Measurements from ENCODE around the gene LDLRAD3. TPM values are rescaled to one million over a fixed set of nuclear protein-coding genes. Genes with fewer than 3 reads are reported as not detected.

The LDLRAD3 gene
- total RNA-seq, 1 donor = 10.5 TPM

GRCh38 chr11:36233204-36233603, 289.3 kb downstream of the LDLRAD3 start:
- peaks cover 28% of the 10 kb centered on the region for H3K4me1 ChIP-seq (ENCODE audit: insufficient read depth, low read length)
- H3K36me3 ChIP-seq (ENCODE audit: insufficient read depth, low read length) = no peaks in the 10 kb centered on the region
- H3K4me2 ChIP-seq (ENCODE audit: insufficient read depth, low read length) = no peak overlapping the region
- H3K4me3 ChIP-seq (ENCODE audit: insufficient read depth, low read length) = no peak overlapping the region
- H4K20me1 ChIP-seq (ENCODE audit: insufficient read depth, low read length) = peaks cover 3% of the 10 kb centered on the region
- H3K79me2 ChIP-seq (ENCODE audit: insufficient read depth, low read length) = no peaks in the 10 kb centered on the region
- H2AFZ ChIP-seq (ENCODE audit: low read length) = no peak overlapping the region
- no peak overlapping the region for H3K27ac ChIP-seq (ENCODE audit: low read depth, low read length)
- TF ChIP-seq, protein P1, sequence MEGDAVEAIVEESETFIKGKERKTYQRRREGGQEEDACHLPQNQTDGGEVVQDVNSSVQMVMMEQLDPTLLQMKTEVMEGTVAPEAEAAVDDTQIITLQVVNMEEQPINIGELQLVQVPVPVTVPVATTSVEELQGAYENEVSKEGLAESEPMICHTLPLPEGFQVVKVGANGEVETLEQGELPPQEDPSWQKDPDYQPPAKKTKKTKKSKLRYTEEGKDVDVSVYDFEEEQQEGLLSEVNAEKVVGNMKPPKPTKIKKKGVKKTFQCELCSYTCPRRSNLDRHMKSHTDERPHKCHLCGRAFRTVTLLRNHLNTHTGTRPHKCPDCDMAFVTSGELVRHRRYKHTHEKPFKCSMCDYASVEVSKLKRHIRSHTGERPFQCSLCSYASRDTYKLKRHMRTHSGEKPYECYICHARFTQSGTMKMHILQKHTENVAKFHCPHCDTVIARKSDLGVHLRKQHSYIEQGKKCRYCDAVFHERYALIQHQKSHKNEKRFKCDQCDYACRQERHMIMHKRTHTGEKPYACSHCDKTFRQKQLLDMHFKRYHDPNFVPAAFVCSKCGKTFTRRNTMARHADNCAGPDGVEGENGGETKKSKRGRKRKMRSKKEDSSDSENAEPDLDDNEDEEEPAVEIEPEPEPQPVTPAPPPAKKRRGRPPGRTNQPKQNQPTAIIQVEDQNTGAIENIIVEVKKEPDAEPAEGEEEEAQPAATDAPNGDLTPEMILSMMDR (IDR thresholded peaks at IDR 0.05; ENCODE audit: extremely low read depth, low read depth, low read length) = no peak
- H3K27me3 ChIP-seq (ENCODE audit: insufficient read depth, low read length) = peaks cover 3% of the 10 kb centered on the region
- DNase-seq (ENCODE audit: insufficient read length, low spot score, missing footprints) = no peak
- H3K9me3 ChIP-seq (ENCODE audit: low read depth, low read length) = no peaks in the 10 kb centered on the region

DNA sequence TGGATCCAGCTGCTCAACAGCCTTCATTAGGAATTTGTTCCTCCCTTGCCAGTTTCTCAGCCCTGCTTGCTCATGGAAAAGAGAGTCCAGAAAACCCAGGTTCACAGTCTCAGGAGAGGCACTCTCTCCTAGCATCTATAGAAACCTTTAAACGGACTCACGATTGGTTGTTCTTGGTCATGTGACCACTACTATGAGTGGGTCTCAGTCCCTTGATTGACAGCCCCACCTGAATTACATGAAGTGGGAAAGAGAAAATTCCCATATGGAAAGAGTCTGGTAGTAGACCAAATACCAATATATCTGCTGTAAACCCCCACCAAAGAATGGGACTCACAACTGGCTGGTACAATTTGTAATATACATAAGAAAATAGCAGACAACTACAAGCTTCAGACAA, 291.0 kb downstream of the LDLRAD3 start:
- H3K9me3 ChIP-seq (ENCODE audit: low read depth, low read length) = no peaks in the 10 kb centered on the region
- H3K4me2 ChIP-seq (ENCODE audit: insufficient read depth, low read length) = no peak overlapping the region
- no peaks in the 10 kb centered on the region for H3K36me3 ChIP-seq (ENCODE audit: insufficient read depth, low read length)
- H4K20me1 ChIP-seq (ENCODE audit: insufficient read depth, low read length) = peaks cover 1% of the 10 kb centered on the region
- H3K4me1 ChIP-seq (ENCODE audit: insufficient read depth, low read length) = peaks cover 20% of the 10 kb centered on the region
- H3K27me3 ChIP-seq (ENCODE audit: insufficient read depth, low read length) = peaks cover 3% of the 10 kb centered on the region
- no peak overlapping the region for H3K27ac ChIP-seq (ENCODE audit: low read depth, low read length)
- DNase-seq (ENCODE audit: insufficient read length, low spot score, missing footprints) = no peak
- TF ChIP-seq, protein P1 (IDR thresholded peaks at IDR 0.05; ENCODE audit: extremely low read depth, low read depth, low read length) = no peak
- H2AFZ ChIP-seq (ENCODE audit: low read length) = no peak overlapping the region
- H3K79me2 ChIP-seq (ENCODE audit: insufficient read depth, low read length) = no peaks in the 10 kb centered on the region
- H3K4me3 ChIP-seq (ENCODE audit: insufficient read depth, low read length) = no peak overlapping the region

GRCh38 chr11:36235750-36236149, 291.9 kb downstream of the LDLRAD3 start:
- TF ChIP-seq, protein P1 (IDR thresholded peaks at IDR 0.05; ENCODE audit: extremely low read depth, low read depth, low read length) = no peak
- DNase-seq (ENCODE audit: insufficient read length, low spot score, missing footprints) = no peak

DNA sequence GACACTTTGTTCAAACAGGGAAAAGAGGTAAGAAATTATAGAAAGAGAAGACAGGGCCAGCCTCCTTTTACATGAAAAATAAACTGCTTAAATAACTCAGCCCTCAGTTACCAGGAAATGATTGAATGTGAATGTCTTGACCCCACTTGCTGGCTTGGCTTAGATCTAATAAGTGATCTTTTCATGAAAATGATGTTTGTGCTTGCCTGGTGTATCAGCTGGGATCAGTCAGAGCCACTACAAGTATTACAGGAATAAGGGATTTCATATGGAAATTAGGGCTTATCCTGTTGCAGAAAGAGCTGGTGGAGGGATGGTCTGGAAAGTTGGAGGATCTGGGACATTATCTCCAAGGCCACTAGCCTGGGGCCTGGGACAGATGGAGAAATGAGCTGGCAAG, 293.5 kb downstream of the LDLRAD3 start:
- no peaks in the 10 kb centered on the region for H3K36me3 ChIP-seq (ENCODE audit: insufficient read depth, low read length)
- peaks cover 7% of the 10 kb centered on the region for H3K27me3 ChIP-seq (ENCODE audit: insufficient read depth, low read length)
- H3K4me1 ChIP-seq (ENCODE audit: insufficient read depth, low read length) = no peaks in the 10 kb centered on the region
- H3K9me3 ChIP-seq (ENCODE audit: low read depth, low read length) = no peaks in the 10 kb centered on the region
- H4K20me1 ChIP-seq (ENCODE audit: insufficient read depth, low read length) = no peaks in the 10 kb centered on the region
- H3K27ac ChIP-seq (ENCODE audit: low read depth, low read length) = no peak overlapping the region
- no peak overlapping the region for H3K4me2 ChIP-seq (ENCODE audit: insufficient read depth, low read length)
- no peaks in the 10 kb centered on the region for H3K79me2 ChIP-seq (ENCODE audit: insufficient read depth, low read length)
- no peak overlapping the region for H3K4me3 ChIP-seq (ENCODE audit: insufficient read depth, low read length)
- TF ChIP-seq, protein P1 (IDR thresholded peaks at IDR 0.05; ENCODE audit: extremely low read depth, low read depth, low read length) = no peak
- H2AFZ ChIP-seq (ENCODE audit: low read length) = no peak overlapping the region
- no peak for DNase-seq (ENCODE audit: insufficient read length, low spot score, missing footprints)

More at GRCh38 chr11:36235750-36236149, 291.9 kb downstream of the LDLRAD3 start:
- H3K4me3 ChIP-seq (ENCODE audit: insufficient read depth, low read length) = no peak overlapping the region
- no peaks in the 10 kb centered on the region for H3K9me3 ChIP-seq (ENCODE audit: low read depth, low read length)
- H3K36me3 ChIP-seq (ENCODE audit: insufficient read depth, low read length) = no peaks in the 10 kb centered on the region
- H4K20me1 ChIP-seq (ENCODE audit: insufficient read depth, low read length) = no peaks in the 10 kb centered on the region
- no peak overlapping the region for H2AFZ ChIP-seq (ENCODE audit: low read length)
- peaks cover 3% of the 10 kb centered on the region for H3K27me3 ChIP-seq (ENCODE audit: insufficient read depth, low read length)
- peaks cover 10% of the 10 kb centered on the region for H3K4me1 ChIP-seq (ENCODE audit: insufficient read depth, low read length)
- H3K79me2 ChIP-seq (ENCODE audit: insufficient read depth, low read length) = no peaks in the 10 kb centered on the region
- H3K27ac ChIP-seq (ENCODE audit: low read depth, low read length) = no peak overlapping the region
- no peak overlapping the region for H3K4me2 ChIP-seq (ENCODE audit: insufficient read depth, low read length)

All from osteoblast (primary cell).